Neural cell (in vitro differentiated cells): ENCODE measurements around the gene TADA2A. TPM values are rescaled to one million over a fixed set of nuclear protein-coding genes. Genes with fewer than 3 reads are reported as not detected.

Experiments used
- H2AFZ ChIP-seq: fragments of 200-600, 300-800 bp; sonication (generic), shearing (Covaris generic); 2 replicates; pipeline ENCODE4 v1.6.0; 2014; ENCODE audit warnings: low read depth, mild to moderate bottlenecking, antibody characterized with exemption, low read length, moderate library complexity
- H3F3A ChIP-seq: fragments of 200-600 bp; shearing (Covaris generic); 2 replicates; pipeline ENCODE4 v1.6.1; 2016; ENCODE audit warnings: mild to moderate bottlenecking, moderate library complexity, mixed read lengths, antibody characterized with exemption, low read length; ENCODE audit not compliant: insufficient read depth, poor library complexity, severe bottlenecking
- H3K27ac ChIP-seq: fragments of 200-600, 300-800 bp; sonication (generic), shearing (Covaris generic); 2 replicates; pipeline ENCODE4 v1.5.1; 2014; ENCODE audit warnings: mild to moderate bottlenecking, low read length, moderate library complexity
- H3K27me3 ChIP-seq: fragments of 300-800, 200-600 bp; sonication (generic), shearing (Covaris generic); 2 replicates; pipeline ENCODE4 v1.6.0; 2014; ENCODE audit warnings: mild to moderate bottlenecking, low read depth, low read length, moderate library complexity; ENCODE audit not compliant: insufficient read depth
- H3K36me3 ChIP-seq: fragments of 300-800, 200-600 bp; sonication (generic), shearing (Covaris generic); 2 replicates; pipeline ENCODE4 v1.5.1; 2014; ENCODE audit warnings: mild to moderate bottlenecking, antibody characterized with exemption, low read length, moderate library complexity; ENCODE audit not compliant: insufficient read depth
- H3K4me2 ChIP-seq: fragments of 300-800, 200-600 bp; sonication (generic), shearing (Covaris generic); 2 replicates; pipeline ENCODE4 v1.6.0; 2014; ENCODE audit warnings: mild to moderate bottlenecking, low read length
- H3K4me3 ChIP-seq: fragments of 300-800, 200-600 bp; sonication (generic), shearing (Covaris generic); 2 replicates; pipeline ENCODE4 v1.5.1; 2014; ENCODE audit warnings: mild to moderate bottlenecking, low read length, moderate library complexity
- H3K79me2 ChIP-seq: fragments of 200-600 bp; shearing (Covaris generic); replicated peaks from 2 replicates; pipeline ENCODE4 v1.6.0; 2014; ENCODE audit warnings: mild to moderate bottlenecking, low read length, moderate library complexity; ENCODE audit not compliant: insufficient read depth
- H3K9ac ChIP-seq: fragments of 300-800, 200-600 bp; sonication (generic), shearing (Covaris generic); 2 replicates; pipeline ENCODE4 v1.6.1; 2016; ENCODE audit warnings: mild to moderate bottlenecking, low read length, mixed read lengths
- H3K9me2 ChIP-seq: fragments of 200-600 bp; shearing (Covaris generic); 2 replicates; pipeline ENCODE4 v1.6.1; 2016; ENCODE audit warnings: mild to moderate bottlenecking, low read length, mixed read lengths; ENCODE audit not compliant: insufficient read depth
- H3K9me3 ChIP-seq: fragments of 200-600, 300-800 bp; sonication (generic), shearing (Covaris generic); 2 replicates; pipeline ENCODE4 v1.6.1; 2016; ENCODE audit warnings: mild to moderate bottlenecking, mixed run types, low read length, moderate library complexity, mixed read lengths
- H4K20me1 ChIP-seq: fragments of 200-600 bp; shearing (Covaris generic); 2 replicates; pipeline ENCODE4 v1.6.1; 2016; ENCODE audit warnings: mild to moderate bottlenecking, mixed run types; ENCODE audit not compliant: insufficient read depth
- CTCF ChIP-seq: fragments of 450-650 bp; IDR thresholded peaks from 2 replicates; pipeline ENCODE4 v1.5.1; 2014; ENCODE audit warnings: antibody characterized with exemption, mild to moderate bottlenecking, moderate library complexity; ENCODE audit not compliant: poor library complexity, severe bottlenecking
- EP300 ChIP-seq: fragments of 450-650 bp; conservative IDR thresholded peaks from 2 replicates; pipeline ENCODE4 v1.6.1; 2014; ENCODE audit warnings: antibody characterized with exemption, mild to moderate bottlenecking, moderate library complexity; ENCODE audit not compliant: poor library complexity, severe bottlenecking
- EZH2 ChIP-seq: fragments of 200-600, 300-800 bp; shearing (Covaris generic), sonication (generic); IDR thresholded peaks from 2 replicates; pipeline ENCODE4 v1.6.1; 2014; ENCODE audit warnings: antibody characterized with exemption, low read length, borderline replicate concordance, mild to moderate bottlenecking; ENCODE audit not compliant: insufficient read depth, poor library complexity, severe bottlenecking
- MXI1 ChIP-seq: fragments of 450-650 bp; conservative IDR thresholded peaks from 2 replicates; pipeline ENCODE4 v1.6.1; 2014; ENCODE audit warnings: antibody characterized with exemption, mild to moderate bottlenecking; ENCODE audit not compliant: poor library complexity, severe bottlenecking
- POLR2AphosphoS5 ChIP-seq: IDR thresholded peaks from 2 replicates; pipeline ENCODE4 v1.6.1; 2012
- RAD21 ChIP-seq: fragments of 450-650 bp; conservative IDR thresholded peaks from 2 replicates; pipeline ENCODE4 v1.6.1; 2014; ENCODE audit warnings: antibody characterized with exemption, mild to moderate bottlenecking, moderate library complexity
- REST ChIP-seq: IDR thresholded peaks from 2 replicates; pipeline ENCODE4 v1.6.1; 2012; ENCODE audit warnings: borderline replicate concordance
- SMC3 ChIP-seq: fragments of 450-650 bp; conservative IDR thresholded peaks from 2 replicates; pipeline ENCODE4 v1.6.1; 2014; ENCODE audit warnings: antibody characterized with exemption, mild to moderate bottlenecking, moderate library complexity; ENCODE audit not compliant: poor library complexity
- TAF1 ChIP-seq: IDR thresholded peaks from 2 replicates; pipeline ENCODE4 v1.6.1; 2012; ENCODE audit warnings: low read depth
- polyA plus RNA-seq: library from polyadenylated mRNA; depleted of rRNA; stranded (reverse); fragments of >200 nt; gene quantifications from 2 replicates; pipeline ENCODE4 v1.2.3, GENCODE V29; 2014

The TADA2A gene
- polyA plus RNA-seq, 1 donor from 2014 or later: 23.5 TPM

- H3K9me2 ChIP-seq: no peaks in the 10 kb centered on the region
- H3F3A ChIP-seq: no peaks in the 10 kb centered on the region
- H3K27ac ChIP-seq: no peak overlapping the region
- H3K36me3 ChIP-seq: no peaks in the 10 kb centered on the region
- no peak overlapping the region for H3K4me2 ChIP-seq
- TF ChIP-seq EZH2 (no peak), REST (no peak), SMC3 (no peak), EP300 (no peak), POLR2AphosphoS5 (no peak), TAF1 (no peak), CTCF (no peak), MXI1 (no peak), RAD21 (no peak)
- no peak overlapping the region for H3K4me3 ChIP-seq
- no peaks in the 10 kb centered on the region for H4K20me1 ChIP-seq
- no peak overlapping the region for H2AFZ ChIP-seq
- no peak overlapping the region for H3K9ac ChIP-seq
- H3K9me3 ChIP-seq: no peaks in the 10 kb centered on the region
- H3K79me2 ChIP-seq: no peaks in the 10 kb centered on the region
- H3K27me3 ChIP-seq: no peaks in the 10 kb centered on the region
These were observed 17.5 kb upstream of the TADA2A start for GRCh38 chr17:37389160-37389559.

GRCh38 chr17:37391146-37391545, 15.5 kb upstream of the TADA2A start:
- Histone ChIP-seq H3K36me3 (no peaks in the 10 kb centered on the region), H3K79me2 (no peaks in the 10 kb centered on the region), H3K4me2 (no peak overlapping the region), H3K9me3 (no peaks in the 10 kb centered on the region), H4K20me1 (no peaks in the 10 kb centered on the region), H3K9ac (no peak overlapping the region), H3F3A (no peaks in the 10 kb centered on the region), H2AFZ (no peak overlapping the region), H3K4me3 (no peak overlapping the region), H3K27me3 (no peaks in the 10 kb centered on the region), H3K9me2 (no peaks in the 10 kb centered on the region), H3K27ac (no peak overlapping the region)
- TF ChIP-seq POLR2AphosphoS5 (no peak), EP300 (no peak), EZH2 (no peak), RAD21 (no peak), REST (no peak), MXI1 (no peak), SMC3 (no peak), TAF1 (no peak), CTCF (no peak)
